ENCODE data around the gene BMP2K.

DNA sequence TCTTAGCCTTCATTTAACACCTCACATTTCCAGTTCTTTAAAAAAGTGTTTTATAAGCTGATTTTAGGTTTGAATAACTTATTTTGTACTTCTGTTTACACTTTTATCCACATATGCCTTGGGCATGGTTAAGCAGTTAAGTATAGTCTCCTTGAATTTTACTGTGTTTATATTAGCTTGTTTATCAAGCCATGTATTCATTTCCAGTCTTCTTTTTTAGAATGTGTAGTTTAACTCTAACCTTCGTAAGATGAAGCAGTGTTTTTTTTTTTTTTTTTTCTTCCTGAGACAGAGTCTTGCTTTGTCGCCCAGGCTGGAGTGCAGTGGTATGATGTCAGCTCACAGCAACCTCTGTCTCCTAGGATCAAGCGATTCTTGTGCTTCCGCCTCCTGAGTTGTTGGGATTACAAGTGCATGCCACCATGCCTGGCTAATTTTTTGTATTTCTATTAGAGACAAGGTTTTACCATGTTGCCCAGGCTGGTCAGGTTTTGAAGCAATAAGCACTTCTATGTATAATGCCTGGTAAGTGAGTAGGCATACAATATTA lies 42.5 kb downstream of the BMP2K start:
- TF ChIP-seq, protein P1, sequence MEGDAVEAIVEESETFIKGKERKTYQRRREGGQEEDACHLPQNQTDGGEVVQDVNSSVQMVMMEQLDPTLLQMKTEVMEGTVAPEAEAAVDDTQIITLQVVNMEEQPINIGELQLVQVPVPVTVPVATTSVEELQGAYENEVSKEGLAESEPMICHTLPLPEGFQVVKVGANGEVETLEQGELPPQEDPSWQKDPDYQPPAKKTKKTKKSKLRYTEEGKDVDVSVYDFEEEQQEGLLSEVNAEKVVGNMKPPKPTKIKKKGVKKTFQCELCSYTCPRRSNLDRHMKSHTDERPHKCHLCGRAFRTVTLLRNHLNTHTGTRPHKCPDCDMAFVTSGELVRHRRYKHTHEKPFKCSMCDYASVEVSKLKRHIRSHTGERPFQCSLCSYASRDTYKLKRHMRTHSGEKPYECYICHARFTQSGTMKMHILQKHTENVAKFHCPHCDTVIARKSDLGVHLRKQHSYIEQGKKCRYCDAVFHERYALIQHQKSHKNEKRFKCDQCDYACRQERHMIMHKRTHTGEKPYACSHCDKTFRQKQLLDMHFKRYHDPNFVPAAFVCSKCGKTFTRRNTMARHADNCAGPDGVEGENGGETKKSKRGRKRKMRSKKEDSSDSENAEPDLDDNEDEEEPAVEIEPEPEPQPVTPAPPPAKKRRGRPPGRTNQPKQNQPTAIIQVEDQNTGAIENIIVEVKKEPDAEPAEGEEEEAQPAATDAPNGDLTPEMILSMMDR (IDR thresholded peaks at IDR 0.05; ENCODE audit: insufficient read depth, low read depth, low read length), result no peak
- no peak for TF ChIP-seq EZH2 (IDR thresholded peaks at IDR 0.05; ENCODE audit: insufficient read depth, low read length)
